Tibial nerve (tissue), 3 donors: ENCODE data around the gene TBX21.

Source experiments
- POLR2A ChIP-seq, 2 donors: fragments of 450-650 bp; IDR thresholded peaks; one replicate each; pipeline ENCODE4 v1.6.1; 2017; ENCODE audit warnings: antibody characterized with exemption in 2 of 2, mild to moderate bottlenecking in 2 of 2, moderate library complexity in 2 of 2
- TF ChIP-seq, protein P1 (sequence below), 5 experiments: fragments of 200-600 bp in 3 of 5; fragments of 450-650 bp in 2 of 5; sonication (generic) in 3 of 5; IDR thresholded peaks; one replicate each; pipeline ENCODE4 v1.5.1; 2016 to 2019; ENCODE audit warnings: antibody characterized with exemption in 5 of 5, mild to moderate bottlenecking in 3 of 5, moderate library complexity in 2 of 5

DNA sequence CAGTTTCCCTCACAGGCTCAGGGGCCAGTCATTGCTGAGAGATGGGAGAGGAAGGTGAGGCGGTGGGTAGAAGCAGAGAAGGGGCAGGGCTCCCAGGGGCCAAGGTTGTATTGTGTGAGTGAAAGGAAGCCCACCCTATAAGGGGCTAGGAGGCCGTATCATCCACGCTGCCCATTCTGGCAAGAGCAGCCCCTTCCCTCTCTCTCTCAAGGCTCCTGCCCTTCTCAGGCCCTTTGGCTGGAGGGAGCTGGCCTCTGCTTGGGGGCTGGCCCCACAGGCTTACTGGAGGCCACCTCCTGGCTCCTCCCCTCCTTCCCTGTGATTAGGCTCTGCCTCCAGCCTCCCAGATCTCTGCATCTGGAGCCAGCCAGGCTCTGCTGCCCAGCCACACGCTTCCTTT, 31.4 kb upstream of the TBX21 start:
- TF ChIP-seq, protein P1, sequence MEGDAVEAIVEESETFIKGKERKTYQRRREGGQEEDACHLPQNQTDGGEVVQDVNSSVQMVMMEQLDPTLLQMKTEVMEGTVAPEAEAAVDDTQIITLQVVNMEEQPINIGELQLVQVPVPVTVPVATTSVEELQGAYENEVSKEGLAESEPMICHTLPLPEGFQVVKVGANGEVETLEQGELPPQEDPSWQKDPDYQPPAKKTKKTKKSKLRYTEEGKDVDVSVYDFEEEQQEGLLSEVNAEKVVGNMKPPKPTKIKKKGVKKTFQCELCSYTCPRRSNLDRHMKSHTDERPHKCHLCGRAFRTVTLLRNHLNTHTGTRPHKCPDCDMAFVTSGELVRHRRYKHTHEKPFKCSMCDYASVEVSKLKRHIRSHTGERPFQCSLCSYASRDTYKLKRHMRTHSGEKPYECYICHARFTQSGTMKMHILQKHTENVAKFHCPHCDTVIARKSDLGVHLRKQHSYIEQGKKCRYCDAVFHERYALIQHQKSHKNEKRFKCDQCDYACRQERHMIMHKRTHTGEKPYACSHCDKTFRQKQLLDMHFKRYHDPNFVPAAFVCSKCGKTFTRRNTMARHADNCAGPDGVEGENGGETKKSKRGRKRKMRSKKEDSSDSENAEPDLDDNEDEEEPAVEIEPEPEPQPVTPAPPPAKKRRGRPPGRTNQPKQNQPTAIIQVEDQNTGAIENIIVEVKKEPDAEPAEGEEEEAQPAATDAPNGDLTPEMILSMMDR (IDR thresholded peaks at IDR 0.05): no peak
- no peak for TF ChIP-seq POLR2A (IDR thresholded peaks at IDR 0.05)
